Measurements from ENCODE around the gene MGLL. TPM values are rescaled to one million over a fixed set of nuclear protein-coding genes. Genes with fewer than 3 reads are reported as not detected.

The MGLL gene
- total RNA-seq, 1 donor: 18.1 TPM

GRCh38 chr3:127794972-127795371 is 27.3 kb downstream of the MGLL start:
- no peak for TF ChIP-seq CTCF (IDR thresholded peaks at IDR 0.05; ENCODE audit: extremely low read depth, low read depth, low read length)
- Histone ChIP-seq H2AFZ (ENCODE audit: low read length) (no peak overlapping the region), H3K4me3 (ENCODE audit: insufficient read depth, low read length) (no peak overlapping the region), H4K20me1 (ENCODE audit: insufficient read depth, low read length) (no peaks in the 10 kb centered on the region), H3K9me3 (ENCODE audit: low read depth, low read length) (no peaks in the 10 kb centered on the region), H3K27ac (ENCODE audit: low read depth, low read length) (no peak overlapping the region), H3K4me2 (ENCODE audit: insufficient read depth, low read length) (no peak overlapping the region), H3K36me3 (ENCODE audit: insufficient read depth, low read length) (no peaks in the 10 kb centered on the region), H3K79me2 (ENCODE audit: insufficient read depth, low read length) (peaks cover 33% of the 10 kb centered on the region), H3K27me3 (ENCODE audit: insufficient read depth, low read length) (no peaks in the 10 kb centered on the region), H3K4me1 (ENCODE audit: insufficient read depth, low read length) (peaks cover 38% of the 10 kb centered on the region)
- no peak for DNase-seq (ENCODE audit: insufficient read length, low spot score, missing footprints)

- H3K36me3 ChIP-seq (ENCODE audit: insufficient read depth, low read length): no peaks in the 10 kb centered on the region
- no peak overlapping the region for H3K4me3 ChIP-seq (ENCODE audit: insufficient read depth, low read length)
- no peak for DNase-seq (ENCODE audit: insufficient read length, low spot score, missing footprints)
- H3K4me2 ChIP-seq (ENCODE audit: insufficient read depth, low read length): no peak overlapping the region
- no peaks in the 10 kb centered on the region for H3K9me3 ChIP-seq (ENCODE audit: low read depth, low read length)
- H3K4me1 ChIP-seq (ENCODE audit: insufficient read depth, low read length): peaks cover 33% of the 10 kb centered on the region
- TF ChIP-seq CTCF (IDR thresholded peaks at IDR 0.05; ENCODE audit: extremely low read depth, low read depth, low read length): no peak
- H3K79me2 ChIP-seq (ENCODE audit: insufficient read depth, low read length): peaks cover 36% of the 10 kb centered on the region
- no peaks in the 10 kb centered on the region for H3K27me3 ChIP-seq (ENCODE audit: insufficient read depth, low read length)
- no peak overlapping the region for H2AFZ ChIP-seq (ENCODE audit: low read length)
- H4K20me1 ChIP-seq (ENCODE audit: insufficient read depth, low read length): no peaks in the 10 kb centered on the region
- H3K27ac ChIP-seq (ENCODE audit: low read depth, low read length): no peak overlapping the region
Observed at GRCh38 chr3:127794402-127794801, 27.9 kb downstream of the MGLL start.

GRCh38 chr3:127792541-127793292 is 29.6 kb downstream of the MGLL start:
- H2AFZ ChIP-seq (ENCODE audit: low read length): peak overlapping the region; percentile 32
- peaks cover 2% of the 10 kb centered on the region for H4K20me1 ChIP-seq (ENCODE audit: insufficient read depth, low read length)
- peak overlapping the region; percentile 18 for H3K27ac ChIP-seq (ENCODE audit: low read depth, low read length)
- H3K4me2 ChIP-seq (ENCODE audit: insufficient read depth, low read length): no peak overlapping the region
- peaks cover 27% of the 10 kb centered on the region for H3K4me1 ChIP-seq (ENCODE audit: insufficient read depth, low read length)
- no peaks in the 10 kb centered on the region for H3K36me3 ChIP-seq (ENCODE audit: insufficient read depth, low read length)
- H3K79me2 ChIP-seq (ENCODE audit: insufficient read depth, low read length): peaks cover 38% of the 10 kb centered on the region
- H3K9me3 ChIP-seq (ENCODE audit: low read depth, low read length): no peaks in the 10 kb centered on the region
- peak; percentile 92 for DNase-seq (ENCODE audit: insufficient read length, low spot score, missing footprints)
- no peaks in the 10 kb centered on the region for H3K27me3 ChIP-seq (ENCODE audit: insufficient read depth, low read length)
- H3K4me3 ChIP-seq (ENCODE audit: insufficient read depth, low read length): no peak overlapping the region
- TF ChIP-seq CTCF (IDR thresholded peaks at IDR 0.05; ENCODE audit: extremely low read depth, low read depth, low read length): no peak

GRCh38 chr3:127791221-127791913 is 30.9 kb downstream of the MGLL start:
- peak; percentile 37 for TF ChIP-seq CTCF (IDR thresholded peaks at IDR 0.05; ENCODE audit: extremely low read depth, low read depth, low read length)
- Histone ChIP-seq H3K27me3 (ENCODE audit: insufficient read depth, low read length) (no peaks in the 10 kb centered on the region), H3K79me2 (ENCODE audit: insufficient read depth, low read length) (peaks cover 35% of the 10 kb centered on the region), H2AFZ (ENCODE audit: low read length) (peak overlapping the region; percentile 52), H3K36me3 (ENCODE audit: insufficient read depth, low read length) (no peaks in the 10 kb centered on the region), H3K4me2 (ENCODE audit: insufficient read depth, low read length) (no peak overlapping the region), H3K27ac (ENCODE audit: low read depth, low read length) (peak overlapping the region; percentile 54), H3K4me3 (ENCODE audit: insufficient read depth, low read length) (no peak overlapping the region), H3K9me3 (ENCODE audit: low read depth, low read length) (no peaks in the 10 kb centered on the region), H4K20me1 (ENCODE audit: insufficient read depth, low read length) (peaks cover 2% of the 10 kb centered on the region), H3K4me1 (ENCODE audit: insufficient read depth, low read length) (peaks cover 27% of the 10 kb centered on the region)
- DNase-seq (ENCODE audit: insufficient read length, low spot score, missing footprints): peak; percentile 80
